K562 (cell line): Measurements from ENCODE around the gene TLX2. TPM values are rescaled to one million over a fixed set of nuclear protein-coding genes. Genes with fewer than 3 reads are reported as not detected.

ENCODE experiments used
- AFF1 ChIP-seq, 2 experiments: fragments of 450-650 bp; IDR thresholded peaks; 2 replicates each; pipeline ENCODE4 v1.6.1; 2018; ENCODE audit warnings: mild to moderate bottlenecking in 2 of 2, low read depth in 1 of 2; ENCODE audit not compliant: partially characterized antibody in 2 of 2
- BACH1 ChIP-seq: fragments of 200-800 bp; sonication (Bioruptor generic); IDR thresholded peaks from 2 replicates; pipeline ENCODE4 v1.6.1; 2016; ENCODE audit warnings: missing genetic modification characterization, missing compliant biosample characterization
- C11orf30 ChIP-seq: fragments of 450-650 bp; IDR thresholded peaks from 2 replicates; pipeline ENCODE4 v1.6.1; 2016; ENCODE audit warnings: low read depth, mild to moderate bottlenecking
- L3MBTL2 ChIP-seq: fragments of 450-650 bp; IDR thresholded peaks from 2 replicates; pipeline ENCODE4 v1.6.1; 2016; ENCODE audit warnings: mild to moderate bottlenecking, moderate library complexity
- MXD1 ChIP-seq: fragments of 250-450 bp; sonication (Bioruptor Pico); IDR thresholded peaks from 2 replicates; pipeline ENCODE4 v1.8.0; 2021; ENCODE audit warnings: borderline replicate concordance, mild to moderate bottlenecking, moderate library complexity; ENCODE audit not compliant: poor library complexity, severe bottlenecking
- NR2C2 ChIP-seq, 2 experiments: fragments of 200-800 bp in 1 of 2; sonication (Bioruptor generic) in 1 of 2; sonication (generic) in 1 of 2; formaldehyde crosslinking in 1 of 2; IDR thresholded peaks; 2 replicates each; pipeline versions ENCODE4 v1.6.1 to v1.8.0; 2016 to 2022; ENCODE audit warnings: mild to moderate bottlenecking in 1 of 2, missing compliant biosample characterization in 1 of 2, missing genetic modification characterization in 1 of 2, missing genetic modification reagents in 1 of 2
- SMARCB1 ChIP-seq: IDR thresholded peaks from 2 replicates; pipeline ENCODE4 v1.6.1; 2011; ENCODE audit warnings: improper control_type of control experiment, low read depth; ENCODE audit not compliant: insufficient read length
- SMARCE1 ChIP-seq: fragments of 450-650 bp; IDR thresholded peaks from 2 replicates; pipeline ENCODE4 v1.7.1; 2016; ENCODE audit warnings: mild to moderate bottlenecking
- SNRNP70 ChIP-seq: fragments of 200-400 bp; formaldehyde crosslinking; optimal IDR thresholded peaks from 2 replicates; pipeline ENCODE3; 2017; ENCODE audit warnings: low read depth, low read length
- TFAP4 ChIP-seq: sonication (generic); formaldehyde crosslinking; IDR thresholded peaks from 2 replicates; pipeline ENCODE4 v1.8.0; 2022; ENCODE audit warnings: missing genetic modification reagents, mild to moderate bottlenecking, moderate library complexity, borderline replicate concordance
- ZNF280B ChIP-seq: fragments of 250-450 bp; sonication (Bioruptor Pico); IDR thresholded peaks from 2 replicates; pipeline ENCODE4 v1.5.1; 2021; ENCODE audit warnings: mild to moderate bottlenecking
- polyA plus RNA-seq, 8 experiments: library from polyadenylated mRNA; depleted of rRNA in 4 of 8; stranded (reverse) in 5 of 8; unstranded in 3 of 8; fragments of >200 nt; fragmentation: Nextera tagmentation in 2 of 8; fragmentation: Illumina TruSeq in 1 of 8; extraction: Ambion mirVana in 2 of 8; extraction: Trizol in 1 of 8; gene quantifications; 2 replicates each; pipeline versions ENCODE4 v1.2.1 to v1.2.3, GENCODE V29; 2011 to 2014; ENCODE audit warnings: inconsistent platforms in 1 of 8, missing spikeins in 1 of 8
- total RNA-seq, 7 experiments: library from RNA; depleted of rRNA in 6 of 7; stranded (reverse); fragments of >200 nt in 6 of 7; fragmentation: Illumina TruSeq in 2 of 7; extraction: Trizol in 2 of 7; gene quantifications; 2 replicates each; pipeline versions ENCODE4 v1.2.1 to v1.2.3, GENCODE V29; 2011 to 2021; ENCODE audit warnings: low replicate concordance in 1 of 7
- TF ChIP-seq, protein P1 (sequence below): fragments of 250-450 bp; sonication (Bioruptor Pico); IDR thresholded peaks from 2 replicates; pipeline ENCODE4 v1.4.0; 2020; ENCODE audit warnings: borderline replicate concordance
- TF ChIP-seq, protein P2 (sequence below): sonication (generic); formaldehyde crosslinking; IDR thresholded peaks from 2 replicates; pipeline ENCODE4 v1.5.0; 2020; ENCODE audit warnings: missing genetic modification reagents

TLX2 gene
- total and polyA plus RNA-seq, 9 of the 15 experiments (the other 6 are each of a cell fraction or from before 2014, with no cell fraction given) = not detected

GRCh38 chr2:74472086-74472944 is 41.9 kb upstream of the TLX2 start, which contains the start of gene MRPL53 (continued):
- TF ChIP-seq AFF1 (IDR thresholded peaks at IDR 0.05; ENCODE audit: low read depth in 1 of 2, partially characterized antibody in 2 of 2) (peak in 1 of 2 experiments; percentile 77), L3MBTL2 (peak; percentile 77), ZNF280B (CRISPR knock-in tag) (0 out of 2 replicates have a peak, but pooled peaks have one; percentile 45), MXD1 (CRISPR knock-in tag) (no peak), C11orf30 (peak; percentile 98), SMARCB1 (no peak), SMARCE1 (no peak), TFAP4 (CRISPR knock-in tag) (peak; percentile 88), NR2C2 (CRISPR knock-in tag; IDR thresholded peaks at IDR 0.05) (peak; percentile 100), NR2C2 (tag; IDR thresholded peaks at IDR 0.05) (peak; percentile 100), SNRNP70 (no peak), BACH1 (tag) (no peak)
- TF ChIP-seq, protein P1, sequence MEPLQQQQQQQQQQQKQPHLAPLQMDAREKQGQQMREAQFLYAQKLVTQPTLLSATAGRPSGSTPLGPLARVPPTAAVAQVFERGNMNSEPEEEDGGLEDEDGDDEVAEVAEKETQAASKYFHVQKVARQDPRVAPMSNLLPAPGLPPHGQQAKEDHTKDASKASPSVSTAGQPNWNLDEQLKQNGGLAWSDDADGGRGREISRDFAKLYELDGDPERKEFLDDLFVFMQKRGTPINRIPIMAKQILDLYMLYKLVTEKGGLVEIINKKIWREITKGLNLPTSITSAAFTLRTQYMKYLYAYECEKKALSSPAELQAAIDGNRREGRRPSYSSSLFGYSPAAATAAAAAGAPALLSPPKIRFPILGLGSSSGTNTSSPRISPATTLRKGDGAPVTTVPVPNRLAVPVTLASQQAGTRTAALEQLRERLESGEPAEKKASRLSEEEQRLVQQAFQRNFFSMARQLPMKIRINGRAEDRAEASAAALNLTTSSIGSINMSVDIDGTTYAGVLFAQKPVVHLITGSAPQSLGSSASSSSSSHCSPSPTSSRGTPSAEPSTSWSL (CRISPR knock-in tag) = no peak
- TF ChIP-seq, protein P2, sequence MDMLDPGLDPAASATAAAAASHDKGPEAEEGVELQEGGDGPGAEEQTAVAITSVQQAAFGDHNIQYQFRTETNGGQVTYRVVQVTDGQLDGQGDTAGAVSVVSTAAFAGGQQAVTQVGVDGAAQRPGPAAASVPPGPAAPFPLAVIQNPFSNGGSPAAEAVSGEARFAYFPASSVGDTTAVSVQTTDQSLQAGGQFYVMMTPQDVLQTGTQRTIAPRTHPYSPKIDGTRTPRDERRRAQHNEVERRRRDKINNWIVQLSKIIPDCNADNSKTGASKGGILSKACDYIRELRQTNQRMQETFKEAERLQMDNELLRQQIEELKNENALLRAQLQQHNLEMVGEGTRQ (CRISPR knock-in tag) = no peak
